22Rv1 (cell line): ENCODE results near the gene TRNAU1AP.

Experiments used
- ZFX ChIP-seq: fragments of 450-650 bp; IDR thresholded peaks from 2 replicates; pipeline ENCODE4 v1.6.1; 2017; ENCODE audit warnings: antibody characterized with exemption, borderline replicate concordance
- TF ChIP-seq, protein P1 (sequence below): fragments of 450-650 bp; IDR thresholded peaks from 2 replicates; pipeline ENCODE4 v1.5.1; 2017; ENCODE audit warnings: mild to moderate bottlenecking

DNA sequence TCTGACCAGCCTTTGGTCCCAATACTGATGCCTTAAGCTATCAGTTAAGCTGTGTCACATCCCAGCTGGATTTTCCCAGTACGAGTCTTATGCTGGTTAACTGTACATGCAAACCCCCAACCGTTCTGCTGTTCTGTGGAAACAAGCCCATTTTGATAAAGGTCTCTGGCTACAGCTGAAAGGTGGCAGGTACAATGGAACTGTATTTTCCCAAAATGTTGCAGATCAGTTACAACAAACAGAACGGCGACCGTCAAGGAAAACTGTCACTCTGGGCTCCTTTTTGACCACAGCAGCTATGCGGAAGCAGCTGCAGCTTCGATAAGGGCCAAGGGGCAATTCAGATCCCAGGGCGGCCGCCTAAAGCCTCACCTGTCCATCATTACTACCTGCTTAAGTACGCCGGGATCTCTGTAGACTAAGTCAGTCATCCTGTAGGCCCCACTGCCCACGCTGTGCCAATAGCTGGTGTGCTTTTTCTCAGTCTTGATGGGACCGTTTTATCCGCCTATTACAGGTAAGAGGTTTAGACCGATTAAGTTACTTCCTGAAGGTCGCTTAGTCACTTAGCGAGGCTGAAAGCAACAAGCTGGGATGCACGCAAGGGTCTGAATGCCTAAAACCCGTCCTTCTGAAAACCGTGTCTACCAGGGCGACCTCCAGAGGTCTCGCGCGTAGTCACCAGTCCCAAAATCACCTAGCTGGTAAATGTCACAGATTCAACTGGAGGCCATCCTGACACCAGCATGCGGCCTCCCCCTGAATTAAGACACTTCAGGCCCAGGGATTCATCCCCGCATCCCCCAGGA lies 28.0 kb downstream of the TRNAU1AP start:
- TF ChIP-seq, protein P1, sequence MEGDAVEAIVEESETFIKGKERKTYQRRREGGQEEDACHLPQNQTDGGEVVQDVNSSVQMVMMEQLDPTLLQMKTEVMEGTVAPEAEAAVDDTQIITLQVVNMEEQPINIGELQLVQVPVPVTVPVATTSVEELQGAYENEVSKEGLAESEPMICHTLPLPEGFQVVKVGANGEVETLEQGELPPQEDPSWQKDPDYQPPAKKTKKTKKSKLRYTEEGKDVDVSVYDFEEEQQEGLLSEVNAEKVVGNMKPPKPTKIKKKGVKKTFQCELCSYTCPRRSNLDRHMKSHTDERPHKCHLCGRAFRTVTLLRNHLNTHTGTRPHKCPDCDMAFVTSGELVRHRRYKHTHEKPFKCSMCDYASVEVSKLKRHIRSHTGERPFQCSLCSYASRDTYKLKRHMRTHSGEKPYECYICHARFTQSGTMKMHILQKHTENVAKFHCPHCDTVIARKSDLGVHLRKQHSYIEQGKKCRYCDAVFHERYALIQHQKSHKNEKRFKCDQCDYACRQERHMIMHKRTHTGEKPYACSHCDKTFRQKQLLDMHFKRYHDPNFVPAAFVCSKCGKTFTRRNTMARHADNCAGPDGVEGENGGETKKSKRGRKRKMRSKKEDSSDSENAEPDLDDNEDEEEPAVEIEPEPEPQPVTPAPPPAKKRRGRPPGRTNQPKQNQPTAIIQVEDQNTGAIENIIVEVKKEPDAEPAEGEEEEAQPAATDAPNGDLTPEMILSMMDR: peak; percentile 57
- TF ChIP-seq ZFX: no peak
